Measurements from ENCODE around the gene TMPRSS6.

DNA sequence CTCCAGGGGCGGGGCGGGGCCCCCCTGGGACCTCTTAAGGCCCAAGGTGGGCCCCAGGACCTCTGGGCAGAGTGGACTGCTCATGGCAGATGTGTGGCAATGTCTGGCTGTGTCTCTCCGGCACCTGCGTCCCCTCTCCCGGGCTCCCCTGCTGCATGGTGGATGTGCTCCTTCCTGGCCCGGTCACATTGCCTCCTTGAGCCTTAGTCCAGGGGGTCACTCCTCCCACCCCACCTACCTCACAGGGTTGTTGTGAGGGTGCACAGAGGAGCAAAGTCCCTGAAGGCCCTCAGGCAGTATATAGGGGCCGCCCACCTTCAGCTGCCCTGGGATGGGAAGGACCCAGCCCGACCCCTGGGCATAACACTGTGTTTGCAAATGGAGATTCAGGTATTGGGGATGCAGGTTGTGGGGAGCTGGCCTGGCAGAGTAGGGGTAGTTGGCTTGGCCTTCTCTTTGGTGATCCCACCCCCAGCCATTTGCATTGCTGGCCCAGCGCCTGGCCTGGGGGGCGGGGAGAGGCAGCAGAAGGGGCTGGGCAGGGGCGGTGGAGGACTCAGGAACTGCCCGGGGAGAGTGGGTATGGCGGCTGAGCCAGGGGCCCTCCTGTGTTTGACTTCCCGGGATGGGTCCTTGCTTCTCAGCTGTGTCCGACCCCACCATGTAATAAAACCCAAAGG, 46.7 kb downstream of the TMPRSS6 start:
- TF ChIP-seq, protein P1, sequence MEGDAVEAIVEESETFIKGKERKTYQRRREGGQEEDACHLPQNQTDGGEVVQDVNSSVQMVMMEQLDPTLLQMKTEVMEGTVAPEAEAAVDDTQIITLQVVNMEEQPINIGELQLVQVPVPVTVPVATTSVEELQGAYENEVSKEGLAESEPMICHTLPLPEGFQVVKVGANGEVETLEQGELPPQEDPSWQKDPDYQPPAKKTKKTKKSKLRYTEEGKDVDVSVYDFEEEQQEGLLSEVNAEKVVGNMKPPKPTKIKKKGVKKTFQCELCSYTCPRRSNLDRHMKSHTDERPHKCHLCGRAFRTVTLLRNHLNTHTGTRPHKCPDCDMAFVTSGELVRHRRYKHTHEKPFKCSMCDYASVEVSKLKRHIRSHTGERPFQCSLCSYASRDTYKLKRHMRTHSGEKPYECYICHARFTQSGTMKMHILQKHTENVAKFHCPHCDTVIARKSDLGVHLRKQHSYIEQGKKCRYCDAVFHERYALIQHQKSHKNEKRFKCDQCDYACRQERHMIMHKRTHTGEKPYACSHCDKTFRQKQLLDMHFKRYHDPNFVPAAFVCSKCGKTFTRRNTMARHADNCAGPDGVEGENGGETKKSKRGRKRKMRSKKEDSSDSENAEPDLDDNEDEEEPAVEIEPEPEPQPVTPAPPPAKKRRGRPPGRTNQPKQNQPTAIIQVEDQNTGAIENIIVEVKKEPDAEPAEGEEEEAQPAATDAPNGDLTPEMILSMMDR (IDR thresholded peaks at IDR 0.05), result no peak
- no peak for TF ChIP-seq POLR2A (IDR thresholded peaks at IDR 0.05)
